Measurements from ENCODE around the gene APLP2.
"Not testable (repeated sequence)": the region's sequence is repeated elsewhere in the genome, so short reads cannot be mapped to it uniquely, and the experiment has no call there.

The APLP2 gene

DNA sequence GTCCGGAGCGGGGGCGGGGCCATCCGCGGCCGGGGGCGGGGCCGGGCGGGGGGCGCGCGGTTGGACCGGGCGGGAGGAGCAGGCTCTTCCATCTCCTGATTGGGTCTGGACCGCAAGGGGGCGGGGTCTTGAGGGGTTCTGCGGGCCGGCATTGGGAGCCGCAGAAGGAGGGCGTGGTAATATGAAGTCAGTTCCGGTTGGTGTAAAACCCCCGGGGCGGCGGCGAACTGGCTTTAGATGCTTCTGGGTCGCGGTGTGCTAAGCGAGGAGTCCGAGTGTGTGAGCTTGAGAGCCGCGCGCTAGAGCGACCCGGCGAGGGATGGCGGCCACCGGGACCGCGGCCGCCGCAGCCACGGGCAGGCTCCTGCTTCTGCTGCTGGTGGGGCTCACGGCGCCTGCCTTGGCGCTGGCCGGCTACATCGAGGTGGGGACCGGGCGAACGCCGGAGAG lies at the start of gene APLP2:
APLP2 (plus strand) TSS at position 236 of the 450 bp plus-strand sequence; CDS start at position 320, 84 bp downstream.
- POLR2A ChIA-PET, result interaction anchor here (0.6 kb wide), 1 partner anchor 66 kb away, joined by 3 read pairs; no protein-coding TSS in a partner anchor
- CTCF ChIA-PET, result no interaction called here
- peak; percentile 97 for DNase-seq (ENCODE audit: extremely low spot score)
- TF ChIP-seq, protein P1, sequence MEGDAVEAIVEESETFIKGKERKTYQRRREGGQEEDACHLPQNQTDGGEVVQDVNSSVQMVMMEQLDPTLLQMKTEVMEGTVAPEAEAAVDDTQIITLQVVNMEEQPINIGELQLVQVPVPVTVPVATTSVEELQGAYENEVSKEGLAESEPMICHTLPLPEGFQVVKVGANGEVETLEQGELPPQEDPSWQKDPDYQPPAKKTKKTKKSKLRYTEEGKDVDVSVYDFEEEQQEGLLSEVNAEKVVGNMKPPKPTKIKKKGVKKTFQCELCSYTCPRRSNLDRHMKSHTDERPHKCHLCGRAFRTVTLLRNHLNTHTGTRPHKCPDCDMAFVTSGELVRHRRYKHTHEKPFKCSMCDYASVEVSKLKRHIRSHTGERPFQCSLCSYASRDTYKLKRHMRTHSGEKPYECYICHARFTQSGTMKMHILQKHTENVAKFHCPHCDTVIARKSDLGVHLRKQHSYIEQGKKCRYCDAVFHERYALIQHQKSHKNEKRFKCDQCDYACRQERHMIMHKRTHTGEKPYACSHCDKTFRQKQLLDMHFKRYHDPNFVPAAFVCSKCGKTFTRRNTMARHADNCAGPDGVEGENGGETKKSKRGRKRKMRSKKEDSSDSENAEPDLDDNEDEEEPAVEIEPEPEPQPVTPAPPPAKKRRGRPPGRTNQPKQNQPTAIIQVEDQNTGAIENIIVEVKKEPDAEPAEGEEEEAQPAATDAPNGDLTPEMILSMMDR (IDR thresholded peaks at IDR 0.05; ENCODE audit: control extremely low read depth, extremely low read depth, low read depth, missing control alignments), result no peak

DNA sequence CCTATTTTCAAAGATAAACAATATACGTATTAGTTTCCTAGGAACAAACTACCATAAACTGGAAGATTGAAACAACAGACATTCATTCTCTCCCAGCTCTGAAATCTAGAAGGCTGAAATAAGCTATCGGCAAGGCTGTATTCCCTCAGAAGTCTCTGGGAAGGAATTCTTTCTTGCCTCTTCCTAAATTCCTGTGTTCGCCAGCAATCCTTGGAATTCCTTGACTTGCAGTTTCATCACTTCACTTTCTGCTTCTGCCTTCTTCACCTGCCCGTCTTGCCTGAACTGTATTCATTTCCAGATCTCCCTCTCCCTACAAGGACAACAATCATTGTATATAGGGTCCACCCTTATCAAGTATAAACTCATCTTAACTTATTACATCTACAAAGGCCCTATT lies 49.4 kb upstream of the APLP2 start:
- ChIA-PET POLR2A (no interaction called here), CTCF (no interaction called here)
- no peak for DNase-seq (ENCODE audit: extremely low spot score)
- TF ChIP-seq, protein P1 (IDR thresholded peaks at IDR 0.05; ENCODE audit: control extremely low read depth, extremely low read depth, low read depth, missing control alignments), result no peak

DNA sequence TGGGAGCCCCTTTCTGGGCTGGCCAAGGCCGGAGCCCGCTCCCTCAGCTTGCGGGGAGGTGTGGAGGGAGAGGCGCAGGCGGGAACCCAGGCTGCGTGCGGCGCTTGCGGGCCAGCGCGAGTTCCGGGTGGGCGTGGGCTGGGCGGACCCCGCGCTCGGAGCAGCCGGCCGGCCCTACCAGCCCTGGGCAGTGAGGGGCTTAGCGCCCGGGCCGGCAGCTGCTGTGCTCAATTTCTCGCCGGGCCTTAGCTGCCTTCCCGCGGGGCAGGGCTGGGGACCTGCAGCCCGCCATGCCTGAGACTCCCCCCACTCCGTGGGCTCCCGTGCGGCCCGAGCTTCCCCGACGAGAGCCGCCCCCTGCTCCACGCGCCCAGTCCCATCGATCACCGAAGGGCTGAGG lies 48.1 kb upstream of the APLP2 start:
- CTCF ChIA-PET; POLR2A ChIA-PET; DNase-seq (ENCODE audit: extremely low spot score): not testable (repeated sequence)

DNA sequence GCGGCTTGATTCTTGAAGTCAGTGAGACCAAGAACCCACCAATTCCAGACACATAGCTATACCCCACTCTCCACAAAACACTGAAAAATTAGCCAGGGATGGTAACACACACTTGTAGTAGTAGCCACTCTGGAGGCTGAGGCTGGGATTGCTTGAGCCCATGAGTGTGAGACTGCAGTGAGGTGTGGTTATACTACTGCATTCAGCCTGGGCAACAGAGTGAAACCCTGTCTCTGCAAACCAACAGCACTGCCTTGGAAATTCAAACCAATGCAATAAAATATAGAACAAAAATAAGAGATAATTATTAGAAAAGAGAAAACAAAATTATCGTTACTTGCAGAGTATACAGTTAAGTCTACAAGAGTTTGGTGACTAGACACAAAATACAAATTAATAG lies 46.9 kb upstream of the APLP2 start:
- POLR2A ChIA-PET, result no interaction called here
- CTCF ChIA-PET, result interaction anchor here (0.9 kb wide), 1 partner anchor 11 kb away, joined by 4 read pairs; no protein-coding TSS in a partner anchor
- no peak for DNase-seq (ENCODE audit: extremely low spot score)
- TF ChIP-seq, protein P1 (IDR thresholded peaks at IDR 0.05; ENCODE audit: control extremely low read depth, extremely low read depth, low read depth, missing control alignments), result no peak

DNA sequence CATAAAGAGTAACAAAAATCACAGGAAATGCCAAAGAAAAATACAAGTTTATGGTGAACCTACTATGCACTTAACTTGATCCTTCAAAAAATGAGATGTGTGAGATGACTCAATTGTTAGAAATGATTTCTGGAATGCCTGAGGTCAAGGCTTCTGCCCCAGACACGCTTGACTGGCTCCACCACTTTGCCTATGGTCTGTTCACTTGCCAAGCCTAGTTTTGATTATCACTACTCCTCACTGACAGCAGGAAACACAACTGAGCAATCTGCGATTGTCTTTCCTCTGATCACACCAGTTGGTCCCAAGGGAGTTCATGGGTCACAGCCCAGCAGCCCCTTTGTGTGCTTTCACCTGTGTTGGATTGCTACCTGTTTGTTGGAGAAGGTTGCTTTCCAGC lies 46.5 kb upstream of the APLP2 start:
- ChIA-PET POLR2A (interaction anchor here (0.6 kb wide), 1 partner anchor 109 kb away, joined by 4 read pairs; no protein-coding TSS in a partner anchor), CTCF (no interaction called here)
- peak; percentile 43 for DNase-seq (ENCODE audit: extremely low spot score)
- TF ChIP-seq, protein P1 (IDR thresholded peaks at IDR 0.05; ENCODE audit: control extremely low read depth, extremely low read depth, low read depth, missing control alignments), result no peak

DNA sequence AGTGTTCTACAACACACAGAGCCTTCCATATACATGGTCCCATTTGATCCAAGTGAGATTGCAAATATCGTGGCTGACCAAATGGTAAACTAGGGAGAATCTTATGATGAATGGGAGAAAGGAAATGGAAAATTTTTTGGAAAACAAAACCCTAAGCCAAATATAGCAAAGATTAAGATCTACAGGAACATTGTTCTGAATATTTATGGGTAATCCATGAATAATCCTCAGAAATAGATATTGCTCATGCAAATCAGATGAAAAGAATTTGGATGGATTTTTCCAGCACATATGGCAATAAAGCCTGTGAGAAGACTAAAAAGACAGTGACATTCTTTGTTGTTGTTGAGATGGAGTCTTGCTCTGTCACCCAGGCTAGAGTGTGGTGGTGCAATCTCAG lies 45.3 kb upstream of the APLP2 start:
- DNase-seq (ENCODE audit: extremely low spot score), result no peak
- TF ChIP-seq, protein P1 (IDR thresholded peaks at IDR 0.05; ENCODE audit: control extremely low read depth, extremely low read depth, low read depth, missing control alignments), result no peak
- ChIA-PET POLR2A (no interaction called here), CTCF (no interaction called here)

DNA sequence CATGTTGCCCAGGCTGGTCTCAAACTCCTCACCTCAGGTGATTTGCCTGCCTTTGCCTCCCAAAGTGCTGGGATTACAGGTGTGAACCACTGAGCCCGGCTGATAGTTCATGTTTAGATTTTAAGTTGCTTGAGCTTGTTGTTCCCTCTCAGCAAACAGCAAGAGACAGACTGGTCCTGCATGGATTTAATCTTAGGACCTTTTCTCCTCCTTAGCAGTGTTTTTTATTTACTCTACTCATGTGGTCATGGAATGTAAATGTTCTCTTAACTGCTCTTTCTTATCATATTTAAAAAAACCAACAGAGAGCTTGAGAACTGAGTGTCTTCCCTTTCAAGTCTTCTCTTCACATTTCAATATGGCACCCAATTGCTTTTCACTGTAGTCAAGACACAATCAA lies 44.3 kb upstream of the APLP2 start:
- TF ChIP-seq, protein P1 (IDR thresholded peaks at IDR 0.05; ENCODE audit: control extremely low read depth, extremely low read depth, low read depth, missing control alignments), result no peak
- no peak for DNase-seq (ENCODE audit: extremely low spot score)
- CTCF ChIA-PET, result interaction anchor here (1.0 kb wide), 1 partner anchor 9 kb away, joined by 5 read pairs; no protein-coding TSS in a partner anchor
- POLR2A ChIA-PET, result no interaction called here

Measured in GM10248 (cell line).